ENCODE measurements around the gene AKAP7.

AKAP7 gene

GRCh38 chr6:131191590-131191989 is 56.3 kb downstream of the AKAP7 start:
- in situ Hi-C loops (cut with MboI; ENCODE audit: low sequenced_read_pairs): no loop called here

GRCh38 chr6:131197716-131198115 is 62.4 kb downstream of the AKAP7 start:
- in situ Hi-C loops (cut with MboI; ENCODE audit: low sequenced_read_pairs): no loop called here

GRCh38 chr6:131199568-131200272 is 64.5 kb downstream of the AKAP7 start:
- in situ Hi-C loops (cut with MboI; ENCODE audit: low sequenced_read_pairs): no loop called here

- in situ Hi-C loops (cut with MboI; ENCODE audit: low sequenced_read_pairs): no loop called here
Observed at GRCh38 chr6:131205481-131206244, 70.4 kb downstream of the AKAP7 start.

GRCh38 chr6:131206463-131207251 is 71.4 kb downstream of the AKAP7 start:
- in situ Hi-C loops (cut with MboI; ENCODE audit: low sequenced_read_pairs): no loop called here

- in situ Hi-C loops (cut with MboI; ENCODE audit: low sequenced_read_pairs): no loop called here
Observed at GRCh38 chr6:131208787-131209186, 73.5 kb downstream of the AKAP7 start.

- in situ Hi-C loops (cut with MboI; ENCODE audit: low sequenced_read_pairs): no loop called here
Observed at GRCh38 chr6:131210469-131210868, 75.2 kb downstream of the AKAP7 start.

- in situ Hi-C loops (cut with MboI; ENCODE audit: low sequenced_read_pairs): no loop called here
Observed at GRCh38 chr6:131212024-131212423, 76.8 kb downstream of the AKAP7 start.

GRCh38 chr6:131212913-131213312 is 77.6 kb downstream of the AKAP7 start:
- in situ Hi-C loops (cut with MboI; ENCODE audit: low sequenced_read_pairs): no loop called here

- in situ Hi-C loops (cut with MboI; ENCODE audit: low sequenced_read_pairs): no loop called here
Observed at GRCh38 chr6:131213501-131213990, 78.3 kb downstream of the AKAP7 start.

GRCh38 chr6:131215219-131215618 is 80.0 kb downstream of the AKAP7 start:
- in situ Hi-C loops (cut with MboI; ENCODE audit: low sequenced_read_pairs): no loop called here

- in situ Hi-C loops (cut with MboI; ENCODE audit: low sequenced_read_pairs): no loop called here
Observed at GRCh38 chr6:131216246-131216645, 81.0 kb downstream of the AKAP7 start.

- in situ Hi-C loops (cut with MboI; ENCODE audit: low sequenced_read_pairs): no loop called here
Observed at GRCh38 chr6:131222773-131223172, 87.5 kb downstream of the AKAP7 start.

- in situ Hi-C loops (cut with MboI; ENCODE audit: low sequenced_read_pairs): no loop called here
Observed at GRCh38 chr6:131223416-131223815, 88.1 kb downstream of the AKAP7 start.

GRCh38 chr6:131225127-131225526 is 89.9 kb downstream of the AKAP7 start:
- in situ Hi-C loops (cut with MboI; ENCODE audit: low sequenced_read_pairs): no loop called here

- in situ Hi-C loops (cut with MboI; ENCODE audit: low sequenced_read_pairs): no loop called here
Observed at GRCh38 chr6:131225959-131226358, 90.7 kb downstream of the AKAP7 start.

- in situ Hi-C loops (cut with MboI; ENCODE audit: low sequenced_read_pairs): no loop called here
Observed at GRCh38 chr6:131226459-131227157, 91.3 kb downstream of the AKAP7 start.

GRCh38 chr6:131227158-131227543 is 91.9 kb downstream of the AKAP7 start:
- in situ Hi-C loops (cut with MboI; ENCODE audit: low sequenced_read_pairs): no loop called here

- in situ Hi-C loops (cut with MboI; ENCODE audit: low sequenced_read_pairs): no loop called here
Observed at GRCh38 chr6:131231103-131231502, 95.8 kb downstream of the AKAP7 start.

GRCh38 chr6:131231891-131232290 is 96.6 kb downstream of the AKAP7 start:
- in situ Hi-C loops (cut with MboI; ENCODE audit: low sequenced_read_pairs): no loop called here

GRCh38 chr6:131244942-131245341 is 109.7 kb downstream of the AKAP7 start:
- in situ Hi-C loops (cut with MboI; ENCODE audit: low sequenced_read_pairs): no loop called here

Data from hTERT RPE-1 (cell line).